ENCODE results near the gene FRMD8. TPM values are rescaled to one million over a fixed set of nuclear protein-coding genes. Genes with fewer than 3 reads are reported as not detected.
A peak's percentile ranks its signal among the peaks of the same experiment; 100 is the strongest.

The FRMD8 gene
- total RNA-seq, 1 experiment from 2014 or later, result 51.1 TPM

- Histone ChIP-seq H3K9me3 (ENCODE audit: low read depth, low read length, poor library complexity, severe bottlenecking) (no peaks in the 10 kb centered on the region), H3K27ac (ENCODE audit: low read depth, low read length, poor library complexity, severe bottlenecking) (no peak overlapping the region), H3K4me3 (ENCODE audit: low read depth, low read length, poor library complexity, severe bottlenecking) (no peak overlapping the region), H3K27me3 (replicated peaks; ENCODE audit: insufficient read depth, low read depth, low read length, poor library complexity) (no peaks in the 10 kb centered on the region), H3K4me1 (ENCODE audit: insufficient read depth, low read length, poor library complexity, severe bottlenecking) (no peaks in the 10 kb centered on the region), H3K36me3 (ENCODE audit: insufficient read depth, low read length, poor library complexity, severe bottlenecking) (peaks cover 47% of the 10 kb centered on the region)
- ChIA-PET CTCF (no interaction called here), POLR2A (ENCODE audit: low non-redundant PET) (interaction anchor here (0.7 kb wide), 1 partner anchor 19 kb away, joined by 11 read pairs; no protein-coding TSS in a partner anchor)
- no TSS peak for BruUV-seq (replicated peaks)
- TF ChIP-seq CTCF (conservative IDR thresholded peaks at IDR 0.05; ENCODE audit: low read depth, low read length), result no peak
- no peak for DNase-seq (ENCODE audit: low spot score)
- intact Hi-C loops (cut with micrococcal nuclease; ENCODE audit: unreplicated experiment), result no loop called here
Measured at GRCh38 chr11:65399249-65399648, 12.8 kb downstream of the FRMD8 start.

DNA sequence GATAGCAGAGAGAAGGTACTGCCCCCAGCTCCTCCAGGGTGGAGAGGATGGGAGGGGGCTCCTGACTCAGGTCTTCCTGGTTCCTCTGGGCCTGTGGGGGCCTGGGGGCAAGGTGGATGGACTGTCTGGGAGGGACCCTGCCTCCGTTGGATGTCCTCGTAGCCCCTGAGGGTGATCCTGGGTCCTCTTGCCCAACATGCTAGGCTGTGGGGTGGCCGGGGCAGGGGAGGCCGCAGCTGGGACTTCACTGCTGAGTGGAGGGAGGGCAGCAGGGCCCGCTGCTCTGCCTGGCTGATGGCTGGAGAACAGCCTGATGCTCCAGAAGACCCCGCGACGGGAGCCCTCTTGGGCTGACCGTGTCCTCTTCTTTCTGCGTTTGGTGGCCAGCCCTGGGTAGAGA lies 13.4 kb downstream of the FRMD8 start:
- CTCF ChIA-PET, result no interaction called here
- Histone ChIP-seq H3K27me3 (replicated peaks; ENCODE audit: insufficient read depth, low read depth, low read length, poor library complexity) (no peaks in the 10 kb centered on the region), H3K4me1 (ENCODE audit: insufficient read depth, low read length, poor library complexity, severe bottlenecking) (no peaks in the 10 kb centered on the region), H3K4me3 (ENCODE audit: low read depth, low read length, poor library complexity, severe bottlenecking) (no peak overlapping the region), H3K36me3 (ENCODE audit: insufficient read depth, low read length, poor library complexity, severe bottlenecking) (peaks cover 46% of the 10 kb centered on the region), H3K9me3 (ENCODE audit: low read depth, low read length, poor library complexity, severe bottlenecking) (no peaks in the 10 kb centered on the region), H3K27ac (ENCODE audit: low read depth, low read length, poor library complexity, severe bottlenecking) (peak overlapping the region; percentile 30)
- POLR2A ChIA-PET (ENCODE audit: low non-redundant PET), result no interaction called here
- no peak for DNase-seq (ENCODE audit: low spot score)
- TF ChIP-seq CTCF (conservative IDR thresholded peaks at IDR 0.05; ENCODE audit: low read depth, low read length) (no peak), EZH2 (IDR thresholded peaks at IDR 0.05; ENCODE audit: borderline replicate concordance, low read depth, low read length, poor library complexity, severe bottlenecking) (no peak)
- intact Hi-C loops (cut with micrococcal nuclease; ENCODE audit: unreplicated experiment), result no loop called here
- no TSS peak for BruUV-seq (replicated peaks)

DNA sequence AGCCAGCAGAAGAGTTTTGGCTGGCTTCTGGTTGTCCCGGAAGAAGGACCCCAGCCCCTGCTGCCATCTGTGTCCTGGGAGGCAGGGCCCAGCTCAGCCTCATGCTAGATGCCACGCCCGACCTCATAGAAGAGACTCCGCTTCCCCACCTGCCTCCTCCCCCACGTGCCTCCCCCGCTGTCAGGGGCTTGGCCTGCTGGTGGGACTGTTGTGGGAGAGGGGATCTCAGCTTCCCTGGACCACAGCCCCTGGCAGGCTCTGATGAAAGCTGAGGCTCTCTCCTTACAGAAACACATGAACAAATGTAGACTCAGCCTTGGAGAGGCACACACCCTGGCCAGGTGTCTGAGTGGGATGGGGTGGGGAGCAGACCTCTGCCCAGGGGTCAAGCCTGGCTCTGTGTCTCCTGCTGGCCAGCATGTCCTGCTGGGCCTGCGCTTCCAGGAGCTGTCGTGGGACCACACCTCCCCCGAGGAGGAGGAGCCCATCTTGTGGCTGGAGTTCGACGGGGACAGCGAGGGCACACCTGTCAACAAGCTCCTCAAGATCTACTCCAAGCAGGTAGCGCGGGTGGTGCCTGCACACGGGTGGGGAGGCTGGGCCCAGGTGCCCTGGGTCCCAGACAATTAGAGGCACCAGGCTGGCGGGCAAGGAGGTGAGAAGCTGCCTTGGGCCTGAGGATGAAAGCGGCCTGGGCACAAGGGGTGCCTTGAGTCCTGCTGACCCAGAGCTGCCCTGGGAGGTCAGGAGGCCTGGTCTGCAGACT lies 14.1 kb downstream of the FRMD8 start:
- ChIA-PET POLR2A (ENCODE audit: low non-redundant PET) (no interaction called here), CTCF (no interaction called here)
- no peak for DNase-seq (ENCODE audit: low spot score)
- intact Hi-C loops (cut with micrococcal nuclease; ENCODE audit: unreplicated experiment), result no loop called here
- TF ChIP-seq CTCF (conservative IDR thresholded peaks at IDR 0.05; ENCODE audit: low read depth, low read length) (no peak), EZH2 (IDR thresholded peaks at IDR 0.05; ENCODE audit: borderline replicate concordance, low read depth, low read length, poor library complexity, severe bottlenecking) (no peak)
- Histone ChIP-seq H3K9me3 (ENCODE audit: low read depth, low read length, poor library complexity, severe bottlenecking) (no peaks in the 10 kb centered on the region), H3K4me1 (ENCODE audit: insufficient read depth, low read length, poor library complexity, severe bottlenecking) (no peaks in the 10 kb centered on the region), H3K36me3 (ENCODE audit: insufficient read depth, low read length, poor library complexity, severe bottlenecking) (peaks cover 52% of the 10 kb centered on the region), H3K27me3 (replicated peaks; ENCODE audit: insufficient read depth, low read depth, low read length, poor library complexity) (no peaks in the 10 kb centered on the region), H3K27ac (ENCODE audit: low read depth, low read length, poor library complexity, severe bottlenecking) (peak overlapping the region; percentile 30), H3K4me3 (ENCODE audit: low read depth, low read length, poor library complexity, severe bottlenecking) (no peak overlapping the region)
- no TSS peak for BruUV-seq (replicated peaks)

Data from A673 (cell line).